ENCODE data around the gene PAAF1. TPM values are rescaled to one million over a fixed set of nuclear protein-coding genes. Genes with fewer than 3 reads are reported as not detected.

The PAAF1 gene
- polyA plus RNA-seq, 1 experiment, result 12.2 TPM

GRCh38 chr11:73965076-73965763 lies 88.4 kb downstream of the PAAF1 start:
- no peaks in the 10 kb centered on the region for H3K36me3 ChIP-seq (ENCODE audit: control insufficient read depth, insufficient read depth, low read length)
- no peak overlapping the region for H3K4me3 ChIP-seq (ENCODE audit: low read depth, low read length)
- DNase-seq (ENCODE audit: low read depth), result no peak
- POLR2A ChIA-PET, result no interaction called here
- CTCF ChIA-PET, result interaction anchor here (0.6 to 2.0 kb wide), 7 partner anchors 8 to 484 kb away, joined by 3 to 10 read pairs (median 3); no protein-coding TSS in a partner anchor
- no peak for TF ChIP-seq CTCF (IDR thresholded peaks at IDR 0.05; ENCODE audit: insufficient read depth, low read depth, low read length)
- no peaks in the 10 kb centered on the region for H3K27me3 ChIP-seq (ENCODE audit: control insufficient read depth, insufficient read depth, low read length)

GRCh38 chr11:73965764-73966121 lies 88.9 kb downstream of the PAAF1 start:
- H3K36me3 ChIP-seq (ENCODE audit: control insufficient read depth, insufficient read depth, low read length), result no peaks in the 10 kb centered on the region
- H3K27me3 ChIP-seq (ENCODE audit: control insufficient read depth, insufficient read depth, low read length), result no peaks in the 10 kb centered on the region
- ChIA-PET POLR2A (no interaction called here), CTCF (no interaction called here)
- H3K4me3 ChIP-seq (ENCODE audit: low read depth, low read length), result no peak overlapping the region
- no peak for TF ChIP-seq CTCF (IDR thresholded peaks at IDR 0.05; ENCODE audit: insufficient read depth, low read depth, low read length)
- no peak for DNase-seq (ENCODE audit: low read depth)

- no peaks in the 10 kb centered on the region for H3K27me3 ChIP-seq (ENCODE audit: control insufficient read depth, insufficient read depth, low read length)
- H3K36me3 ChIP-seq (ENCODE audit: control insufficient read depth, insufficient read depth, low read length), result no peaks in the 10 kb centered on the region
- DNase-seq (ENCODE audit: low read depth), result no peak
- H3K4me3 ChIP-seq (ENCODE audit: low read depth, low read length), result no peak overlapping the region
- no peak for TF ChIP-seq CTCF (IDR thresholded peaks at IDR 0.05; ENCODE audit: insufficient read depth, low read depth, low read length)
- ChIA-PET CTCF (no interaction called here), POLR2A (no interaction called here)
Measured at GRCh38 chr11:73968356-73968966, 91.7 kb downstream of the PAAF1 start.

GRCh38 chr11:73969091-73969490 lies 92.3 kb downstream of the PAAF1 start:
- no peaks in the 10 kb centered on the region for H3K27me3 ChIP-seq (ENCODE audit: control insufficient read depth, insufficient read depth, low read length)
- ChIA-PET POLR2A (no interaction called here), CTCF (no interaction called here)
- H3K4me3 ChIP-seq (ENCODE audit: low read depth, low read length), result no peak overlapping the region
- DNase-seq (ENCODE audit: low read depth), result no peak
- TF ChIP-seq CTCF (IDR thresholded peaks at IDR 0.05; ENCODE audit: insufficient read depth, low read depth, low read length), result no peak
- no peaks in the 10 kb centered on the region for H3K36me3 ChIP-seq (ENCODE audit: control insufficient read depth, insufficient read depth, low read length)

GRCh38 chr11:73969991-73970800 lies 93.4 kb downstream of the PAAF1 start:
- CTCF ChIA-PET, result interaction anchor here (1.6 kb wide), 1 partner anchor 480 kb away, joined by 3 read pairs; no protein-coding TSS in a partner anchor
- Histone ChIP-seq H3K36me3 (ENCODE audit: control insufficient read depth, insufficient read depth, low read length) (no peaks in the 10 kb centered on the region), H3K27me3 (ENCODE audit: control insufficient read depth, insufficient read depth, low read length) (no peaks in the 10 kb centered on the region), H3K4me3 (ENCODE audit: low read depth, low read length) (no peak overlapping the region)
- POLR2A ChIA-PET, result no interaction called here
- TF ChIP-seq CTCF (IDR thresholded peaks at IDR 0.05; ENCODE audit: insufficient read depth, low read depth, low read length), result no peak
- no peak for DNase-seq (ENCODE audit: low read depth)

Data from BJ (cell line).